ENCODE results near the gene RPRM. TPM values are rescaled to one million over a fixed set of nuclear protein-coding genes. Genes with fewer than 3 reads are reported as not detected.
A peak's percentile ranks its signal among the peaks of the same experiment; 100 is the strongest.

RPRM gene
- total RNA-seq, 1 experiment from 2014 or later = not detected

DNA sequence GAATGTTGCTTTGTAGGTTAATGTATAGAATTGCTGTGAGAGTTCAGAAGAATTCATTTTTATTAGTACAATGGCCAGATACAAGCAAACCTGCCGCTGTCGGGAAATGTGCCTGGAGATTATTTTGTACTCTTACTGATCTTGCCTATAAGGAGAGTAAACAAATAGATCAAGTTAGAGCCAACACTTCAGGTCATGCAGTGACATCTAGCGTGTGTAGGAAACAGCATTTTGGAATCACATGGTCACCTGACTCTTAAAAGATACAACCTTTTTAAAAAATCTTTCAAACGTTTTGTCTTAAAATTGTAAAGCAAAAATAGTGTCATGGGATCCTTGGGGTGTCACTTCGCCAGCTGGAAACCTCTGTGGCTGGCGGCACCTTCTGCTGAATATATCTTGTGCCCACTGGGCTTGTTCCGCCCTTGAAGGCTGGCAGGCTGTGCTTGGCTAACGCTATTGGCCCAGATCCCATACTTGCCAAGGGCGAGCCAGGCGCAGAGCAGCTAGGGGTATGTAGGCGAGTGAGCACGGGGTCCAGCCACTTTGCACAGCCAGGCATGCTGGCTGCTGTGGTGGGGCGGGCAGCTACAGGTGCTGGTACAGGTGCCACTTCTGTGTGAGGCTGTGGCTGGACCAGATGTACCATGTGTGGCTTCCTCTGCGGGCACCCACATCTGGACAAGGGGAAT, 19.5 kb upstream of the RPRM start:
- Histone ChIP-seq H3K27ac (ENCODE audit: low read length) (no peak overlapping the region), H3K9me3 (ENCODE audit: control insufficient read depth, insufficient read depth, low read depth, low read length) (no peaks in the 10 kb centered on the region), H3K4me3 (ENCODE audit: low read depth in 2 of 2, low read length in 2 of 2) (no peak overlapping the region), H3K27me3 (ENCODE audit: control insufficient read depth, insufficient read depth, low read length) (no peaks in the 10 kb centered on the region), H3K36me3 (ENCODE audit: control insufficient read depth, insufficient read depth, low read length) (no peaks in the 10 kb centered on the region), H3K4me1 (ENCODE audit: control insufficient read depth, insufficient read depth, low read length) (no peaks in the 10 kb centered on the region)
- intact Hi-C loops (cut with micrococcal nuclease; ENCODE audit: unreplicated experiment) = no loop called here
- DNase-seq (ENCODE audit: low read depth, low spot score) (no peak), ATAC-seq (no peak)
- ChIA-PET CTCF (no interaction called here), POLR2A (no interaction called here)
- no TSS peak for BruUV-seq (replicated peaks)
- TF ChIP-seq SIN3A (IDR thresholded peaks at IDR 0.05; ENCODE audit: borderline replicate concordance, insufficient read depth, low read depth, low read length) = no peak
- TF ChIP-seq, protein P1, sequence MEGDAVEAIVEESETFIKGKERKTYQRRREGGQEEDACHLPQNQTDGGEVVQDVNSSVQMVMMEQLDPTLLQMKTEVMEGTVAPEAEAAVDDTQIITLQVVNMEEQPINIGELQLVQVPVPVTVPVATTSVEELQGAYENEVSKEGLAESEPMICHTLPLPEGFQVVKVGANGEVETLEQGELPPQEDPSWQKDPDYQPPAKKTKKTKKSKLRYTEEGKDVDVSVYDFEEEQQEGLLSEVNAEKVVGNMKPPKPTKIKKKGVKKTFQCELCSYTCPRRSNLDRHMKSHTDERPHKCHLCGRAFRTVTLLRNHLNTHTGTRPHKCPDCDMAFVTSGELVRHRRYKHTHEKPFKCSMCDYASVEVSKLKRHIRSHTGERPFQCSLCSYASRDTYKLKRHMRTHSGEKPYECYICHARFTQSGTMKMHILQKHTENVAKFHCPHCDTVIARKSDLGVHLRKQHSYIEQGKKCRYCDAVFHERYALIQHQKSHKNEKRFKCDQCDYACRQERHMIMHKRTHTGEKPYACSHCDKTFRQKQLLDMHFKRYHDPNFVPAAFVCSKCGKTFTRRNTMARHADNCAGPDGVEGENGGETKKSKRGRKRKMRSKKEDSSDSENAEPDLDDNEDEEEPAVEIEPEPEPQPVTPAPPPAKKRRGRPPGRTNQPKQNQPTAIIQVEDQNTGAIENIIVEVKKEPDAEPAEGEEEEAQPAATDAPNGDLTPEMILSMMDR (IDR thresholded peaks at IDR 0.05) = peak; percentile 4; the same call in 1 of the 2 replicates
- TF ChIP-seq, protein P2, sequence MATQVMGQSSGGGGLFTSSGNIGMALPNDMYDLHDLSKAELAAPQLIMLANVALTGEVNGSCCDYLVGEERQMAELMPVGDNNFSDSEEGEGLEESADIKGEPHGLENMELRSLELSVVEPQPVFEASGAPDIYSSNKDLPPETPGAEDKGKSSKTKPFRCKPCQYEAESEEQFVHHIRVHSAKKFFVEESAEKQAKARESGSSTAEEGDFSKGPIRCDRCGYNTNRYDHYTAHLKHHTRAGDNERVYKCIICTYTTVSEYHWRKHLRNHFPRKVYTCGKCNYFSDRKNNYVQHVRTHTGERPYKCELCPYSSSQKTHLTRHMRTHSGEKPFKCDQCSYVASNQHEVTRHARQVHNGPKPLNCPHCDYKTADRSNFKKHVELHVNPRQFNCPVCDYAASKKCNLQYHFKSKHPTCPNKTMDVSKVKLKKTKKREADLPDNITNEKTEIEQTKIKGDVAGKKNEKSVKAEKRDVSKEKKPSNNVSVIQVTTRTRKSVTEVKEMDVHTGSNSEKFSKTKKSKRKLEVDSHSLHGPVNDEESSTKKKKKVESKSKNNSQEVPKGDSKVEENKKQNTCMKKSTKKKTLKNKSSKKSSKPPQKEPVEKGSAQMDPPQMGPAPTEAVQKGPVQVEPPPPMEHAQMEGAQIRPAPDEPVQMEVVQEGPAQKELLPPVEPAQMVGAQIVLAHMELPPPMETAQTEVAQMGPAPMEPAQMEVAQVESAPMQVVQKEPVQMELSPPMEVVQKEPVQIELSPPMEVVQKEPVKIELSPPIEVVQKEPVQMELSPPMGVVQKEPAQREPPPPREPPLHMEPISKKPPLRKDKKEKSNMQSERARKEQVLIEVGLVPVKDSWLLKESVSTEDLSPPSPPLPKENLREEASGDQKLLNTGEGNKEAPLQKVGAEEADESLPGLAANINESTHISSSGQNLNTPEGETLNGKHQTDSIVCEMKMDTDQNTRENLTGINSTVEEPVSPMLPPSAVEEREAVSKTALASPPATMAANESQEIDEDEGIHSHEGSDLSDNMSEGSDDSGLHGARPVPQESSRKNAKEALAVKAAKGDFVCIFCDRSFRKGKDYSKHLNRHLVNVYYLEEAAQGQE (IDR thresholded peaks at IDR 0.05; ENCODE audit: insufficient read depth in 1 of 2, low read depth in 2 of 2, low read length in 1 of 2) = no peak
- in situ Hi-C loops (cut with HindIII; ENCODE audit: low pct_unique_long_range_greater_than_20kb, low sequenced_read_pairs) = no loop called here

DNA sequence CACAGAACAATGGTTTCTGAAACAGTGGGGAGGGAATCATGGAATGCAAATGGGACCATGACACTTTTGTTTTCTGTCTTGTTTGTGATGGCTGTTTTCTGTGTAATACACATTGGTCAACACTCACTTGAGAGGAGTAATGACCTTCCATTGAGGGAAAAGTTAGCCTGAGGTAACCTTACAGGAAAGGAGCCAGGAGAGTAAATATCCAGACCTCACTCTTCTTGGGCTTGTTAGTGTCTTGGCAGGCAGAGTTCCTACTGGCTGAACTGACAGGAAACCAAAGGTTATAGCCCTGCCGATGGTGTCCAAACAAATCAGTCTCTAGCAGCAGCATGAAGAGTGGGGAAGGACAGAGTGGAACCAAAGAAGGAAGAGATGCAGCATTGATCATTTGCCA, 17.2 kb upstream of the RPRM start:
- H3K36me3 ChIP-seq (ENCODE audit: control insufficient read depth, insufficient read depth, low read length) = no peaks in the 10 kb centered on the region
- TF ChIP-seq TCF7L2 (IDR thresholded peaks at IDR 0.05; ENCODE audit: low read depth, low read length) (no peak), SIN3A (IDR thresholded peaks at IDR 0.05; ENCODE audit: borderline replicate concordance, insufficient read depth, low read depth, low read length) (no peak), POLR2AphosphoS5 (IDR thresholded peaks at IDR 0.05; ENCODE audit: low read depth, low read length) (no peak)
- TF ChIP-seq, protein P2 (IDR thresholded peaks at IDR 0.05; ENCODE audit: insufficient read depth in 1 of 2, low read depth in 2 of 2, low read length in 1 of 2) = no peak
- TF ChIP-seq, protein P1 (IDR thresholded peaks at IDR 0.05) = no peak
- H3K4me3 ChIP-seq (ENCODE audit: low read depth in 2 of 2, low read length in 2 of 2) = no peak overlapping the region
- H3K27ac ChIP-seq (ENCODE audit: low read length) = no peak overlapping the region
- no peak for ATAC-seq
- DNase-seq (ENCODE audit: low read depth, low spot score) = no peak
- no peaks in the 10 kb centered on the region for H3K9me3 ChIP-seq (ENCODE audit: control insufficient read depth, insufficient read depth, low read depth, low read length)
- ChIA-PET POLR2A (no interaction called here), CTCF (no interaction called here)
- BruUV-seq (replicated peaks) = no TSS peak
- H3K27me3 ChIP-seq (ENCODE audit: control insufficient read depth, insufficient read depth, low read length) = no peaks in the 10 kb centered on the region
- in situ Hi-C loops (cut with HindIII; ENCODE audit: low pct_unique_long_range_greater_than_20kb, low sequenced_read_pairs) (no loop called here), intact Hi-C loops (cut with micrococcal nuclease; ENCODE audit: unreplicated experiment) (no loop called here)
- H3K4me1 ChIP-seq (ENCODE audit: control insufficient read depth, insufficient read depth, low read length) = no peaks in the 10 kb centered on the region

Measured in Panc1 (cell line).